Limb (tissue), 2 donors: ENCODE measurements around the gene COL26A1.
A peak's percentile ranks its signal among the peaks of the same experiment; 100 is the strongest.
"Not testable (repeated sequence)": the region's sequence is repeated elsewhere in the genome, so short reads cannot be mapped to it uniquely, and the experiment has no call there.

Experiments
- DNase-seq, 2 donors: peaks; one replicate each; pipeline ENCODE4 v3.0.0-alpha.2; 2016; ENCODE audit errors: extremely low spot score in 2 of 2

Gene COL26A1

GRCh38 chr7:101547916-101548661 lies 185.4 kb downstream of the COL26A1 start:
- DNase-seq: peak in 1 of 2 donors; percentile 21

- peak in 1 of 2 donors; percentile 7 for DNase-seq
These were observed 187.1 kb downstream of the COL26A1 start for GRCh38 chr7:101549734-101550133.

- peak in 1 of 2 donors; percentile 29 for DNase-seq
These were observed 188.2 kb downstream of the COL26A1 start for GRCh38 chr7:101550641-101551541.

- peak in 1 of 2 donors; percentile 20 for DNase-seq
These were observed 190.5 kb downstream of the COL26A1 start for GRCh38 chr7:101553018-101553770.

GRCh38 chr7:101553771-101554445 lies 191.2 kb downstream of the COL26A1 start:
- peak in 1 of 2 donors; percentile 21 for DNase-seq

GRCh38 chr7:101554584-101555268 lies 192.1 kb downstream of the COL26A1 start:
- DNase-seq: no peak

GRCh38 chr7:101555269-101555920 lies 192.7 kb downstream of the COL26A1 start:
- DNase-seq: no peak

- DNase-seq: no peak
These were observed 193.2 kb downstream of the COL26A1 start for GRCh38 chr7:101555921-101556275.

GRCh38 chr7:101556453-101556968 lies 193.8 kb downstream of the COL26A1 start:
- DNase-seq: no peak

GRCh38 chr7:101557421-101557820 lies 194.7 kb downstream of the COL26A1 start:
- no peak for DNase-seq

- no peak for DNase-seq
These were observed 195.5 kb downstream of the COL26A1 start for GRCh38 chr7:101557978-101558741.

- DNase-seq: no peak
These were observed 196.2 kb downstream of the COL26A1 start for GRCh38 chr7:101558742-101559325.

GRCh38 chr7:101559586-101559985 lies 196.9 kb downstream of the COL26A1 start:
- no peak for DNase-seq

GRCh38 chr7:101560021-101560420 lies 197.3 kb downstream of the COL26A1 start:
- DNase-seq: not testable (repeated sequence)

GRCh38 chr7:101560856-101561255 lies 198.2 kb downstream of the COL26A1 start:
- no peak for DNase-seq

GRCh38 chr7:101561293-101561692 lies 198.6 kb downstream of the COL26A1 start:
- not testable (repeated sequence) for DNase-seq

GRCh38 chr7:101562531-101563197 lies 200.0 kb downstream of the COL26A1 start:
- no peak for DNase-seq
